ENCODE data around the gene FLYWCH1.

Gene FLYWCH1

GRCh38 chr16:2971134-2971984, 59.6 kb downstream of the FLYWCH1 start:
- DNase-seq, result no peak

- DNase-seq, result no peak
Observed at GRCh38 chr16:2971985-2972784, 60.5 kb downstream of the FLYWCH1 start.

GRCh38 chr16:2973093-2973492, 61.4 kb downstream of the FLYWCH1 start:
- DNase-seq, result no peak

GRCh38 chr16:2973605-2974318, 62.0 kb downstream of the FLYWCH1 start:
- no peak for DNase-seq

GRCh38 chr16:2974319-2975056, 62.8 kb downstream of the FLYWCH1 start:
- DNase-seq, result no peak

- DNase-seq, result no peak
Observed at GRCh38 chr16:2975161-2975795, 63.5 kb downstream of the FLYWCH1 start.

- DNase-seq, result no peak
Observed at GRCh38 chr16:2976201-2976600, 64.5 kb downstream of the FLYWCH1 start.

- no peak for DNase-seq
Observed at GRCh38 chr16:2976673-2977072, 64.9 kb downstream of the FLYWCH1 start.

- no peak for DNase-seq
Observed at GRCh38 chr16:2977440-2977839, 65.7 kb downstream of the FLYWCH1 start.

- DNase-seq, result peak in 1 of 2 experiments; percentile 6
Observed at GRCh38 chr16:2979669-2980226, 68.0 kb downstream of the FLYWCH1 start.

- peak in 1 of 2 experiments; percentile 60 for DNase-seq
Observed at GRCh38 chr16:2980227-2981176, 68.8 kb downstream of the FLYWCH1 start, which contains the start of gene PKMYT1. TSS of gene PKMYT1 (minus strand) at chr16:2980446. CDS start at chr16:2979657, 789 bp downstream.

- DNase-seq, result no peak
Observed at GRCh38 chr16:2981177-2981898, 69.6 kb downstream of the FLYWCH1 start.

GRCh38 chr16:2981899-2982250, 70.1 kb downstream of the FLYWCH1 start:
- no peak for DNase-seq

- no peak for DNase-seq
Observed at GRCh38 chr16:2982402-2982801, 70.7 kb downstream of the FLYWCH1 start.

- DNase-seq, result peak in 1 of 2 experiments; percentile 61
Observed at GRCh38 chr16:2983706-2984136, 72.0 kb downstream of the FLYWCH1 start.

- DNase-seq, result no peak
Observed at GRCh38 chr16:2985462-2985861, 73.7 kb downstream of the FLYWCH1 start.

GRCh38 chr16:2985893-2986355, 74.2 kb downstream of the FLYWCH1 start:
- DNase-seq, result no peak

- DNase-seq, result no peak
Observed at GRCh38 chr16:2986623-2987188, 75.0 kb downstream of the FLYWCH1 start.

GRCh38 chr16:2987286-2987685, 75.6 kb downstream of the FLYWCH1 start:
- no peak for DNase-seq
